GM12878 (cell line): Measurements from ENCODE around the gene HDGF.

Experiments used
- EZH2 ChIP-seq: IDR thresholded peaks from 2 replicates; pipeline ENCODE4 v1.6.1; 2012; ENCODE audit warnings: low read depth, mild to moderate bottlenecking, control low read depth, inconsistent platforms, low read length, borderline replicate concordance; ENCODE audit not compliant: control insufficient read depth
- HDAC6 ChIP-seq: fragments of 200-600 bp; sonication (generic); IDR thresholded peaks from one replicate; pipeline ENCODE4 v1.8.0; 2017; ENCODE audit warnings: antibody characterized with exemption; ENCODE audit not compliant: unreplicated experiment
- MYC ChIP-seq: IDR thresholded peaks from 2 replicates; pipeline ENCODE4 v1.6.1; 2011; ENCODE audit warnings: mild to moderate bottlenecking, low read length, moderate library complexity, inconsistent platforms; ENCODE audit not compliant: insufficient read depth, insufficient replicate concordance, insufficient read length, severe bottlenecking
- REST ChIP-seq: IDR thresholded peaks from 2 replicates; pipeline ENCODE4 v1.6.1; 2012; ENCODE audit warnings: mild to moderate bottlenecking, low read depth, low read length
- SREBF1 ChIP-seq: IDR thresholded peaks from 2 replicates; pipeline ENCODE4 v1.6.1; 2012; ENCODE audit warnings: mild to moderate bottlenecking, low read length
- TAF1 ChIP-seq: IDR thresholded peaks from 2 replicates; pipeline ENCODE4 v1.6.1; 2011; ENCODE audit warnings: mild to moderate bottlenecking, low read depth, low read length, borderline replicate concordance
- TF ChIP-seq, protein P1 (sequence below): fragments of 450-650 bp; IDR thresholded peaks from 2 replicates; pipeline ENCODE4 v1.6.1; 2018; ENCODE audit warnings: mild to moderate bottlenecking, low read depth, moderate library complexity; ENCODE audit not compliant: partially characterized antibody
- TF ChIP-seq, protein P2 (sequence below), 3 experiments: IDR thresholded peaks in 2 of 3; conservative IDR thresholded peaks in 1 of 3; 2 replicates each; pipeline ENCODE4 v1.5.1; 2011; ENCODE audit warnings: low read depth in 3 of 3, low read length in 3 of 3, mild to moderate bottlenecking in 3 of 3, control low read depth in 2 of 3, moderate library complexity in 2 of 3, inconsistent platforms in 1 of 3, mixed read lengths in 1 of 3; ENCODE audit not compliant: control insufficient read depth in 2 of 3, insufficient read depth in 1 of 3; ENCODE audit errors: extremely low read depth in 1 of 3

DNA sequence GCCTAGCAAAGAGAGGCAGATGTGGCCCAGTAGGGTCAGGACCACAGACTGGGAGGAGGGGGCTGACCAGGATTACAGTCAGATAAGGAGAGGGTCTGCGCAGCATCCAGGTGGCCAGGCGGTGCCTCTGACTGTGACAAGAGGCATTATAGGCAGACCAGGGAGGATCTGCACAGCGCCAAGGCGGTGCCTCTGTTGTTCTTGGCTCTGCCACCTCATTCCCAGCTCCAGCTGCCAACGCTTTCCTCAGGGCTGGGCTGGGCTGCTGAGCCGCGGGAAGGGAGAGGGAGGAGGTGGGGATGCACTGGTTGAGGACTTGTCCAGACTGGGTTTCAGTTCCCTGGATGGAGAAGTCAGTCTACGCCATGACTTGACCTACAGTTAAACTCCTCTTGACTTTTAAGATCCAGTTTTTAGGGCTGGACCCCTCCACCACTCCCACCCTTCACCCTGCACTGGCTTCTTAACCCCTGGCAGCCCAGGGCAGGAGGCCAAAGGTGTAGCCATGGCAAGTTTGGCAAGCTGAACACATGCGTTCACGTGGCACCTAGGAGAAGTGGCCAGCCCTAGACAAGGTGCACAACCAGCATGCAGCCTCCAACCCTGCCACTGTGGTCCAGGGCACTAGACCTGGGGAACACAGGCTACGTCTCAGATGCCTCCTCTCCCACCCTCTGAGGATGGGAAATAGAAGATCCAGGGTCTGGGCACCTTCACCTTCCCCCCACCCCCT is 41.6 kb downstream of the HDGF start:
- TF ChIP-seq SREBF1 (no peak), EZH2 (no peak), REST (no peak), MYC (no peak), HDAC6 (no peak), TAF1 (no peak)
- TF ChIP-seq, protein P1, sequence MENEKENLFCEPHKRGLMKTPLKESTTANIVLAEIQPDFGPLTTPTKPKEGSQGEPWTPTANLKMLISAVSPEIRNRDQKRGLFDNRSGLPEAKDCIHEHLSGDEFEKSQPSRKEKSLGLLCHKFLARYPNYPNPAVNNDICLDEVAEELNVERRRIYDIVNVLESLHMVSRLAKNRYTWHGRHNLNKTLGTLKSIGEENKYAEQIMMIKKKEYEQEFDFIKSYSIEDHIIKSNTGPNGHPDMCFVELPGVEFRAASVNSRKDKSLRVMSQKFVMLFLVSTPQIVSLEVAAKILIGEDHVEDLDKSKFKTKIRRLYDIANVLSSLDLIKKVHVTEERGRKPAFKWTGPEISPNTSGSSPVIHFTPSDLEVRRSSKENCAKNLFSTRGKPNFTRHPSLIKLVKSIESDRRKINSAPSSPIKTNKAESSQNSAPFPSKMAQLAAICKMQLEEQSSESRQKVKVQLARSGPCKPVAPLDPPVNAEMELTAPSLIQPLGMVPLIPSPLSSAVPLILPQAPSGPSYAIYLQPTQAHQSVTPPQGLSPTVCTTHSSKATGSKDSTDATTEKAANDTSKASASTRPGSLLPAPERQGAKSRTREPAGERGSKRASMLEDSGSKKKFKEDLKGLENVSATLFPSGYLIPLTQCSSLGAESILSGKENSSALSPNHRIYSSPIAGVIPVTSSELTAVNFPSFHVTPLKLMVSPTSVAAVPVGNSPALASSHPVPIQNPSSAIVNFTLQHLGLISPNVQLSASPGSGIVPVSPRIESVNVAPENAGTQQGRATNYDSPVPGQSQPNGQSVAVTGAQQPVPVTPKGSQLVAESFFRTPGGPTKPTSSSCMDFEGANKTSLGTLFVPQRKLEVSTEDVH = no peak
- TF ChIP-seq, protein P2, sequence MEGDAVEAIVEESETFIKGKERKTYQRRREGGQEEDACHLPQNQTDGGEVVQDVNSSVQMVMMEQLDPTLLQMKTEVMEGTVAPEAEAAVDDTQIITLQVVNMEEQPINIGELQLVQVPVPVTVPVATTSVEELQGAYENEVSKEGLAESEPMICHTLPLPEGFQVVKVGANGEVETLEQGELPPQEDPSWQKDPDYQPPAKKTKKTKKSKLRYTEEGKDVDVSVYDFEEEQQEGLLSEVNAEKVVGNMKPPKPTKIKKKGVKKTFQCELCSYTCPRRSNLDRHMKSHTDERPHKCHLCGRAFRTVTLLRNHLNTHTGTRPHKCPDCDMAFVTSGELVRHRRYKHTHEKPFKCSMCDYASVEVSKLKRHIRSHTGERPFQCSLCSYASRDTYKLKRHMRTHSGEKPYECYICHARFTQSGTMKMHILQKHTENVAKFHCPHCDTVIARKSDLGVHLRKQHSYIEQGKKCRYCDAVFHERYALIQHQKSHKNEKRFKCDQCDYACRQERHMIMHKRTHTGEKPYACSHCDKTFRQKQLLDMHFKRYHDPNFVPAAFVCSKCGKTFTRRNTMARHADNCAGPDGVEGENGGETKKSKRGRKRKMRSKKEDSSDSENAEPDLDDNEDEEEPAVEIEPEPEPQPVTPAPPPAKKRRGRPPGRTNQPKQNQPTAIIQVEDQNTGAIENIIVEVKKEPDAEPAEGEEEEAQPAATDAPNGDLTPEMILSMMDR (IDR thresholded peaks at IDR 0.05 in 2 of 3, conservative IDR thresholded peaks at IDR 0.05 in 1 of 3; ENCODE audit: control insufficient read depth in 2 of 3, extremely low read depth in 1 of 3, insufficient read depth in 1 of 3, low read depth in 3 of 3, low read length in 3 of 3) = no peak
